Measurements from ENCODE around the gene AKAP12. TPM values are rescaled to one million over a fixed set of nuclear protein-coding genes. Genes with fewer than 3 reads are reported as not detected.

The AKAP12 gene
- total RNA-seq, 1 experiment from 2014 or later = 38.9 TPM

GRCh38 chr6:151284548-151285017 is 44.8 kb downstream of the AKAP12 start:
- DNase-seq (ENCODE audit: low read depth) = peak; percentile 15

- peak; percentile 68 for DNase-seq (ENCODE audit: low read depth)
These were observed 45.4 kb downstream of the AKAP12 start for GRCh38 chr6:151285122-151285521.

GRCh38 chr6:151286214-151286613 is 46.4 kb downstream of the AKAP12 start:
- DNase-seq (ENCODE audit: low read depth) = no peak

GRCh38 chr6:151288712-151289398 is 49.1 kb downstream of the AKAP12 start:
- no peak for DNase-seq (ENCODE audit: low read depth)

GRCh38 chr6:151289399-151290007 is 49.7 kb downstream of the AKAP12 start:
- DNase-seq (ENCODE audit: low read depth) = no peak

GRCh38 chr6:151290877-151291721 is 51.3 kb downstream of the AKAP12 start:
- DNase-seq (ENCODE audit: low read depth) = no peak

- DNase-seq (ENCODE audit: low read depth) = no peak
These were observed 51.9 kb downstream of the AKAP12 start for GRCh38 chr6:151291722-151292059.

- no peak for DNase-seq (ENCODE audit: low read depth)
These were observed 53.4 kb downstream of the AKAP12 start for GRCh38 chr6:151292974-151293687.

- DNase-seq (ENCODE audit: low read depth) = no peak
These were observed 53.9 kb downstream of the AKAP12 start for GRCh38 chr6:151293688-151294016.

- DNase-seq (ENCODE audit: low read depth) = no peak
These were observed 54.9 kb downstream of the AKAP12 start for GRCh38 chr6:151294561-151295101.

- no peak for DNase-seq (ENCODE audit: low read depth)
These were observed 58.1 kb downstream of the AKAP12 start for GRCh38 chr6:151297886-151298285.

GRCh38 chr6:151299011-151299410 is 59.2 kb downstream of the AKAP12 start:
- no peak for DNase-seq (ENCODE audit: low read depth)

- no peak for DNase-seq (ENCODE audit: low read depth)
These were observed 60.7 kb downstream of the AKAP12 start for GRCh38 chr6:151300267-151300991.

GRCh38 chr6:151301547-151301946 is 61.8 kb downstream of the AKAP12 start:
- DNase-seq (ENCODE audit: low read depth) = no peak

GRCh38 chr6:151303231-151303630 is 63.5 kb downstream of the AKAP12 start:
- DNase-seq (ENCODE audit: low read depth) = no peak

- no peak for DNase-seq (ENCODE audit: low read depth)
These were observed 66.6 kb downstream of the AKAP12 start for GRCh38 chr6:151306269-151306783.

- no peak for DNase-seq (ENCODE audit: low read depth)
These were observed 67.7 kb downstream of the AKAP12 start for GRCh38 chr6:151307501-151307900.

- DNase-seq (ENCODE audit: low read depth) = no peak
These were observed 69.9 kb downstream of the AKAP12 start for GRCh38 chr6:151309619-151310018.

GRCh38 chr6:151310279-151310678 is 70.5 kb downstream of the AKAP12 start:
- DNase-seq (ENCODE audit: low read depth) = no peak

- DNase-seq (ENCODE audit: low read depth) = no peak
These were observed 71.3 kb downstream of the AKAP12 start for GRCh38 chr6:151310852-151311767.

Measured in RPMI7951 (cell line).